Suprapubic skin (tissue), 4 donors: ENCODE data around the gene KIAA0825.

Source experiments
- EP300 ChIP-seq: sonication (generic); formaldehyde crosslinking; IDR thresholded peaks from one replicate; pipeline ENCODE4 v1.6.1; 2017; ENCODE audit warnings: antibody characterized with exemption
- POLR2A ChIP-seq, 2 donors: fragments of 450-650 bp; IDR thresholded peaks; one replicate each; pipeline ENCODE4 v1.6.1; 2017; ENCODE audit warnings: antibody characterized with exemption in 2 of 2, mild to moderate bottlenecking in 2 of 2, moderate library complexity in 2 of 2
- POLR2AphosphoS5 ChIP-seq, 3 donors: sonication (generic); formaldehyde crosslinking; IDR thresholded peaks; one replicate each; pipeline ENCODE4 v1.6.1; 2017; ENCODE audit warnings: antibody characterized with exemption in 3 of 3
- TF ChIP-seq, protein P1 (sequence below), 2 donors: fragments of 200-600 bp in 1 of 2; fragments of 450-650 bp in 1 of 2; sonication (generic) in 1 of 2; IDR thresholded peaks; one replicate each; pipeline ENCODE4 v1.5.1; 2016 to 2019; ENCODE audit warnings: antibody characterized with exemption in 2 of 2, mild to moderate bottlenecking in 1 of 2, moderate library complexity in 1 of 2

DNA sequence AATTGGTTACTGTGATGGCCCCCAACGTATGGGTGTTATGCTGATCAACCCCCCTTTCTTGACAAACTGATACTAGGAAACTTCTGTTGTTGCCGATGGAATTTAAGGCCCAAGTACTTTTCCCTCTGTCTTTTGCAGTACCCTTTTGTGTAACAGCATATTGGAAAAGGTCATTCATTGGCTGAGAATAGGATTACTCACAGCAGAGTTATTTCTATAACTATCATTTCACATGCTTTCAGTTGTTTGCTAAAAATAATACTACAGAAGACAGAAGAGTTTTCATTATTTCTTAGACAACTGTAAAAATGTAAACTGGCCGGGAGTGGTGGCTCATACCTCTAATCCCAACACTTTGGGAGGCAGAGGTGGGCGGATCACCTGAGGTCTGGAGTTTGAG lies 329.5 kb downstream of the KIAA0825 start:
- TF ChIP-seq POLR2A (IDR thresholded peaks at IDR 0.05) (no peak), POLR2AphosphoS5 (IDR thresholded peaks at IDR 0.05) (no peak), EP300 (no peak)
- TF ChIP-seq, protein P1, sequence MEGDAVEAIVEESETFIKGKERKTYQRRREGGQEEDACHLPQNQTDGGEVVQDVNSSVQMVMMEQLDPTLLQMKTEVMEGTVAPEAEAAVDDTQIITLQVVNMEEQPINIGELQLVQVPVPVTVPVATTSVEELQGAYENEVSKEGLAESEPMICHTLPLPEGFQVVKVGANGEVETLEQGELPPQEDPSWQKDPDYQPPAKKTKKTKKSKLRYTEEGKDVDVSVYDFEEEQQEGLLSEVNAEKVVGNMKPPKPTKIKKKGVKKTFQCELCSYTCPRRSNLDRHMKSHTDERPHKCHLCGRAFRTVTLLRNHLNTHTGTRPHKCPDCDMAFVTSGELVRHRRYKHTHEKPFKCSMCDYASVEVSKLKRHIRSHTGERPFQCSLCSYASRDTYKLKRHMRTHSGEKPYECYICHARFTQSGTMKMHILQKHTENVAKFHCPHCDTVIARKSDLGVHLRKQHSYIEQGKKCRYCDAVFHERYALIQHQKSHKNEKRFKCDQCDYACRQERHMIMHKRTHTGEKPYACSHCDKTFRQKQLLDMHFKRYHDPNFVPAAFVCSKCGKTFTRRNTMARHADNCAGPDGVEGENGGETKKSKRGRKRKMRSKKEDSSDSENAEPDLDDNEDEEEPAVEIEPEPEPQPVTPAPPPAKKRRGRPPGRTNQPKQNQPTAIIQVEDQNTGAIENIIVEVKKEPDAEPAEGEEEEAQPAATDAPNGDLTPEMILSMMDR (IDR thresholded peaks at IDR 0.05), result no peak
